Breast epithelium (tissue), 3 donors: ENCODE results near the gene CNTN1.

Experiments
- POLR2A ChIP-seq: fragments of 450-650 bp; IDR thresholded peaks from one replicate; pipeline ENCODE4 v1.6.1; 2016; ENCODE audit warnings: antibody characterized with exemption, mild to moderate bottlenecking, moderate library complexity
- TF ChIP-seq, protein P1 (sequence below), 3 donors: fragments of 450-650 bp; IDR thresholded peaks; one replicate each; pipeline ENCODE4 v1.5.1; 2016 to 2017; ENCODE audit warnings: antibody characterized with exemption in 3 of 3, mild to moderate bottlenecking in 3 of 3, moderate library complexity in 3 of 3

DNA sequence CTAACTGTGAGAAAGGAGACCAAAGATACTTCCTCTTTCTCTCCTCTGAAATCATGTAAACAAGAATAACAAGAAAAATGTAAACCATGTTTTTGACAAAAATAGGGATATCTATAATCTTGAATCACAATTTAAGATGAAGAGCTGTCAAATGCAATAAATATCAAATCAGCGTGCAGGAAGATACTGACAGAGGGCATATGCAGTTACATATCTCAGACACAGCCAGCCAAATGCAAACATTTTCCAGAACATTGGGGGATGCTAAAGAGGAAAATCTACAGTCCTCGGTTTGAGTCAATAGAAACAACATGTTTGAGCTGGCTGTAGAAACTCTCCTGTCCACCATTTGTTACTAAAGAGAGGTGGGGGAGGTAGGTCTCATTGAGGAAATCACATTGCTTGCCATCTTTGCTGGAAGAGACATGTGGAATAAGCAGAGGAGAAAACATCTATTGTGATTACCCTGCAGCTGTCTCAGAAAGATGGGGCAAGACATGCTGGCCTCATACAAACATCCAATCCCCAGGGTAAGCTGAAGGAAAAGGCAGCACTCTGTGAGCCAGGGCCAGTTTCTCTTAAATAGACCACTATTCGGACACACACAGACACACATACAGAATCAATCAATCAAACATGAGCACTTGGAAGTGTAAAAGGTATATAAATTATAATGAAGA lies 43.5 kb downstream of the CNTN1 start:
- TF ChIP-seq, protein P1, sequence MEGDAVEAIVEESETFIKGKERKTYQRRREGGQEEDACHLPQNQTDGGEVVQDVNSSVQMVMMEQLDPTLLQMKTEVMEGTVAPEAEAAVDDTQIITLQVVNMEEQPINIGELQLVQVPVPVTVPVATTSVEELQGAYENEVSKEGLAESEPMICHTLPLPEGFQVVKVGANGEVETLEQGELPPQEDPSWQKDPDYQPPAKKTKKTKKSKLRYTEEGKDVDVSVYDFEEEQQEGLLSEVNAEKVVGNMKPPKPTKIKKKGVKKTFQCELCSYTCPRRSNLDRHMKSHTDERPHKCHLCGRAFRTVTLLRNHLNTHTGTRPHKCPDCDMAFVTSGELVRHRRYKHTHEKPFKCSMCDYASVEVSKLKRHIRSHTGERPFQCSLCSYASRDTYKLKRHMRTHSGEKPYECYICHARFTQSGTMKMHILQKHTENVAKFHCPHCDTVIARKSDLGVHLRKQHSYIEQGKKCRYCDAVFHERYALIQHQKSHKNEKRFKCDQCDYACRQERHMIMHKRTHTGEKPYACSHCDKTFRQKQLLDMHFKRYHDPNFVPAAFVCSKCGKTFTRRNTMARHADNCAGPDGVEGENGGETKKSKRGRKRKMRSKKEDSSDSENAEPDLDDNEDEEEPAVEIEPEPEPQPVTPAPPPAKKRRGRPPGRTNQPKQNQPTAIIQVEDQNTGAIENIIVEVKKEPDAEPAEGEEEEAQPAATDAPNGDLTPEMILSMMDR (IDR thresholded peaks at IDR 0.05), result no peak
- TF ChIP-seq POLR2A, result no peak
